DOHH2 (cell line): Measurements from ENCODE around the gene ADGRG4.

Experiments used
- H3F3A ChIP-seq: fragments of 200-600 bp; sonication (generic), shearing (Covaris generic); 2 replicates; pipeline ENCODE4 v1.6.0; 2016; ENCODE audit warnings: antibody characterized with exemption, mild to moderate bottlenecking; ENCODE audit not compliant: control insufficient read depth, insufficient read depth
- H3K27ac ChIP-seq: fragments of 200-600 bp; sonication (generic); 2 replicates; pipeline ENCODE4 v1.5.1; 2014; ENCODE audit warnings: low read depth, mild to moderate bottlenecking, low read length, moderate library complexity
- H3K27me3 ChIP-seq: fragments of 200-600 bp; sonication (generic); 2 replicates; pipeline ENCODE4 v1.6.1; 2014; ENCODE audit warnings: mild to moderate bottlenecking, low read length, mixed read lengths; ENCODE audit not compliant: control insufficient read depth
- H3K36me3 ChIP-seq: fragments of 200-600 bp; sonication (generic); 2 replicates; pipeline ENCODE4 v1.6.1; 2014; ENCODE audit warnings: mild to moderate bottlenecking, low read length, moderate library complexity, mixed read lengths; ENCODE audit not compliant: control insufficient read depth
- H3K4me1 ChIP-seq: fragments of 200-600 bp; sonication (generic); 2 replicates; pipeline ENCODE4 v1.6.1; 2014; ENCODE audit warnings: mild to moderate bottlenecking, low read length, mixed read lengths; ENCODE audit not compliant: control insufficient read depth
- H3K4me2 ChIP-seq: fragments of 200-600 bp; sonication (generic); 2 replicates; pipeline ENCODE4 v1.6.0; 2014; ENCODE audit warnings: mild to moderate bottlenecking, low read length, moderate library complexity
- H3K4me3 ChIP-seq: fragments of 200-600 bp; sonication (generic); 2 replicates; pipeline ENCODE4 v1.5.1; 2014; ENCODE audit warnings: mild to moderate bottlenecking, low read length, mixed read lengths
- H3K79me2 ChIP-seq: fragments of 200-600 bp; sonication (generic); 2 replicates; pipeline ENCODE4 v1.6.1; 2014; ENCODE audit warnings: mild to moderate bottlenecking, low read length, mixed read lengths; ENCODE audit not compliant: control insufficient read depth
- H3K9me2 ChIP-seq: fragments of 200-600 bp; sonication (generic); replicated peaks from 2 replicates; pipeline ENCODE4 v1.6.1; 2014; ENCODE audit warnings: mild to moderate bottlenecking, low read length, mixed read lengths; ENCODE audit not compliant: control insufficient read depth
- H3K9me3 ChIP-seq: fragments of 200-600 bp; sonication (generic); 2 replicates; pipeline ENCODE4 v1.6.1; 2014; ENCODE audit warnings: antibody characterized with exemption, low read length, mixed read lengths; ENCODE audit not compliant: control insufficient read depth, insufficient read depth
- H4K20me1 ChIP-seq: fragments of 200-600 bp; sonication (generic); 2 replicates; pipeline ENCODE4 v1.6.0; 2014; ENCODE audit warnings: low read depth, mild to moderate bottlenecking, antibody characterized with exemption, low read length, moderate library complexity; ENCODE audit not compliant: control insufficient read depth, insufficient read depth
- CTCF ChIP-seq: fragments of 200-600 bp; sonication (generic); IDR thresholded peaks from one replicate; pipeline ENCODE4 v1.5.1; 2014; ENCODE audit warnings: antibody characterized with exemption, mild to moderate bottlenecking, low read depth, low read length; ENCODE audit not compliant: poor library complexity, severe bottlenecking
- EZH2phosphoT487 ChIP-seq: fragments of 200-600 bp; sonication (generic); IDR thresholded peaks from 2 replicates; pipeline ENCODE4 v1.6.1; 2017; ENCODE audit warnings: borderline replicate concordance, mild to moderate bottlenecking, antibody characterized with exemption, low read length, moderate library complexity, mixed read lengths

The ADGRG4 gene

GRCh38 chrX:136380010-136380769 lies 79.4 kb downstream of the ADGRG4 start:
- Histone ChIP-seq H3K27me3 (no peaks in the 10 kb centered on the region), H3K4me3 (no peak overlapping the region), H3K79me2 (no peaks in the 10 kb centered on the region), H4K20me1 (no peaks in the 10 kb centered on the region), H3F3A (no peaks in the 10 kb centered on the region), H3K4me1 (no peaks in the 10 kb centered on the region), H3K9me3 (no peaks in the 10 kb centered on the region), H3K9me2 (no peaks in the 10 kb centered on the region), H3K4me2 (no peak overlapping the region), H3K36me3 (no peaks in the 10 kb centered on the region), H3K27ac (no peak overlapping the region)
- TF ChIP-seq CTCF (no peak), EZH2phosphoT487 (no peak)

GRCh38 chrX:136386173-136386572 lies 85.4 kb downstream of the ADGRG4 start:
- no peaks in the 10 kb centered on the region for H3K27me3 ChIP-seq
- H3K4me2 ChIP-seq, result no peak overlapping the region
- no peaks in the 10 kb centered on the region for H4K20me1 ChIP-seq
- no peaks in the 10 kb centered on the region for H3F3A ChIP-seq
- no peak overlapping the region for H3K27ac ChIP-seq
- TF ChIP-seq EZH2phosphoT487 (no peak), CTCF (no peak)
- H3K79me2 ChIP-seq, result no peaks in the 10 kb centered on the region
- H3K9me3 ChIP-seq, result no peaks in the 10 kb centered on the region
- H3K4me1 ChIP-seq, result no peaks in the 10 kb centered on the region
- H3K9me2 ChIP-seq, result no peaks in the 10 kb centered on the region
- no peaks in the 10 kb centered on the region for H3K36me3 ChIP-seq
- H3K4me3 ChIP-seq, result no peak overlapping the region

- H3K36me3 ChIP-seq, result no peaks in the 10 kb centered on the region
- no peaks in the 10 kb centered on the region for H3K4me1 ChIP-seq
- no peaks in the 10 kb centered on the region for H3K79me2 ChIP-seq
- H3F3A ChIP-seq, result no peaks in the 10 kb centered on the region
- no peaks in the 10 kb centered on the region for H3K9me2 ChIP-seq
- no peak for TF ChIP-seq EZH2phosphoT487
- TF ChIP-seq CTCF, result no peak
- no peaks in the 10 kb centered on the region for H4K20me1 ChIP-seq
- H3K27ac ChIP-seq, result no peak overlapping the region
- no peaks in the 10 kb centered on the region for H3K27me3 ChIP-seq
- no peaks in the 10 kb centered on the region for H3K9me3 ChIP-seq
- no peak overlapping the region for H3K4me2 ChIP-seq
- H3K4me3 ChIP-seq, result no peak overlapping the region
These were observed 86.1 kb downstream of the ADGRG4 start for GRCh38 chrX:136386826-136387225.
